ENCODE results near the gene PRKCA. TPM values are rescaled to one million over a fixed set of nuclear protein-coding genes. Genes with fewer than 3 reads are reported as not detected.
"Not testable (repeated sequence)": the region's sequence is repeated elsewhere in the genome, so short reads cannot be mapped to it uniquely, and the experiment has no call there.

Gene PRKCA
- total RNA-seq, 3 donors from 2014 or later, result 42.3 to 77.7 (median 56.3) TPM

DNA sequence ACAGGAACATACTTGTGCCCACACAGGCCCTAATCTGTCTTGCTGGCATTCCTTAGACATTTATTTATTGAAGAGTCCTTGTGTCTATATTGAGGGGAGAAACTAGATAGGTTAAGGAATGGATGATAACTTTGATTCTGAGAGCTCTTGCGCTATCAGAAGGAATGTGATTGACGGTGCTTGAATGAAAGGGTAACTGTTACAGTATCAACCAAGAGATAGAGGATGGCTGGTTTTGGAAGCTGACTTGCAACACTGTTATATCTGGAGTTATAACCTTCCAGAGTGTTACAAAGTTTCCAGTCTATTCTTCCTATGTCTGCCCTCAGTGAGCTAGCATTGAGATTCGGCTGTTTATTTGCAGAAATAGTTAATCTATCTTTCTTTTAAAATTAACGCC is 36.5 kb downstream of the PRKCA start:
- TF ChIP-seq CTCF (IDR thresholded peaks at IDR 0.05), result no peak
- no peak for ATAC-seq
- intact Hi-C loops (cut with DNase I, micrococcal nuclease), result no loop called here
- H3K4me1 ChIP-seq (ENCODE audit: low read depth), result no peaks in the 10 kb centered on the region
- H3K36me3 ChIP-seq (ENCODE audit: low read depth), result no peaks in the 10 kb centered on the region
- no peaks in the 10 kb centered on the region for H3K9me3 ChIP-seq
- no peak for DNase-seq
- no peak overlapping the region for H3K4me3 ChIP-seq

GRCh38 chr17:66339561-66339960 is 37.1 kb downstream of the PRKCA start:
- ATAC-seq (no peak), DNase-seq (no peak)
- no peaks in the 10 kb centered on the region for H3K36me3 ChIP-seq (ENCODE audit: low read depth)
- H3K4me3 ChIP-seq, result no peak overlapping the region
- intact Hi-C loops (cut with DNase I, micrococcal nuclease), result no loop called here
- no peak for TF ChIP-seq CTCF (IDR thresholded peaks at IDR 0.05)
- H3K9me3 ChIP-seq, result no peaks in the 10 kb centered on the region
- H3K4me1 ChIP-seq (ENCODE audit: low read depth), result no peaks in the 10 kb centered on the region

- no peak for DNase-seq
- Histone ChIP-seq H3K4me3 (no peak overlapping the region), H3K9me3 (no peaks in the 10 kb centered on the region), H3K36me3 (ENCODE audit: low read depth) (no peaks in the 10 kb centered on the region), H3K4me1 (ENCODE audit: low read depth) (peaks cover under 1% of the 10 kb centered on the region)
- ATAC-seq, result no peak
- intact Hi-C loops (cut with DNase I, micrococcal nuclease), result no loop called here
- no peak for TF ChIP-seq CTCF (IDR thresholded peaks at IDR 0.05)
Observed at GRCh38 chr17:66340720-66341119, 38.3 kb downstream of the PRKCA start.

- intact Hi-C loops (cut with DNase I, micrococcal nuclease), result no loop called here
- Histone ChIP-seq H3K4me3 (no peak overlapping the region), H3K36me3 (ENCODE audit: low read depth) (no peaks in the 10 kb centered on the region), H3K4me1 (ENCODE audit: low read depth) (peaks cover 6% of the 10 kb centered on the region), H3K9me3 (no peaks in the 10 kb centered on the region)
- no peak for TF ChIP-seq CTCF (IDR thresholded peaks at IDR 0.05)
- DNase-seq (no peak), ATAC-seq (no peak)
Observed at GRCh38 chr17:66341462-66341861, 39.0 kb downstream of the PRKCA start.

DNA sequence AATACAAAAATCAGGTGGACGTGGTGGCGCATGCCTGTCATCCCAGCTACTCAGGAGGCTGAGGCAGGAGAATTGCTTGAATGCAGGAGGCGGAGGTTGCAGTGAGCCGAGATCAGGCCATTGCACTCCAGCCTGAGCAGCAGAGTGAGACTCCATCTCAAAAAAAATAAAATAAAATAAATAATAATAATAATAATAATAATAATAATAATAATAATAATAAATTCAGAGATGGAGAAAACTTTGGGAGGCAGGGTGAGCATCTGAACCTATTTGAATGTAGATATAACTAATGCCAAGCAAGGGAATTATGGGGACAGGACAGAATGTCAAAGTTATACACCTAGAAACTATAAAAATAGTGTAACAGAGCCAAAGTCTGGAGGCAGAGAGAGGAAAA is 39.9 kb downstream of the PRKCA start:
- DNase-seq; H3K9me3 ChIP-seq; ATAC-seq; H3K4me3 ChIP-seq; intact Hi-C loops (cut with DNase I, micrococcal nuclease); H3K4me1 ChIP-seq (ENCODE audit: low read depth); H3K36me3 ChIP-seq (ENCODE audit: low read depth): not testable (repeated sequence)

DNA sequence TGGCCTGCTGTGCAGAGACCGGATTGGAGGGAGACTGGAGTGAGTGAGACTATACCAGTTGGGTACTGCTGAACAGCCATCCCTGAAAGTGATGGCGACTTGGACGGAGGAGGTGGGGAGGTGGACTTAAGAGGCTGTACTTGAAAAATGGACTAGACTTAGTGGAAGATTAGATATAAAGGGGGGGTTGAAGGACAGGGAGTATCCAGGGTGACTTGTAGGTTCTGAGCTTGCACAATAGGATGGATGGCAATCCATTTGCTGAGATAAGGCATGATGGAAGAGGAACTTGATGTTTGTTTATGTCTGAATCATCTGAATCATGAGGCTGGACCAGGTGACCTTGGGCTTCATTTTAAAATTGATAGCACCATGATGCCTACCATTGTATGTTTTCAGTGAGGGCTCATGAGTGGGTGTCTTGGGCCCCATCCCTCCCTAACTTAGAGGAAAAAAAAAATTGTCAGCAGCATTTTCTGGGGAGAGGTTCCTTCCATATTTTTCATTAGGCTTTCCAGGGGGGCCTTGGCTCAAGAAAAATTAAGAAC is 41.2 kb downstream of the PRKCA start:
- H3K4me3 ChIP-seq, result no peak overlapping the region
- no peak for DNase-seq
- no peaks in the 10 kb centered on the region for H3K9me3 ChIP-seq
- TF ChIP-seq CTCF (IDR thresholded peaks at IDR 0.05), result no peak
- H3K4me1 ChIP-seq (ENCODE audit: low read depth), result peaks cover 13% of the 10 kb centered on the region
- ATAC-seq, result peak; percentile 46
- intact Hi-C loops (cut with DNase I, micrococcal nuclease), result no loop called here
- no peaks in the 10 kb centered on the region for H3K36me3 ChIP-seq (ENCODE audit: low read depth)
